GM21786 (cell line): ENCODE measurements around the gene SPATA20.

ENCODE experiments used
- ATAC-seq: cut with Tn5 transposase; IDR thresholded peaks from one replicate; pipeline ENCODE4 v1.9.1; 2021; ENCODE audit not compliant: unreplicated experiment

SPATA20 gene

GRCh38 chr17:50573866-50574611, 27.1 kb downstream of the SPATA20 start:
- no peak for ATAC-seq

DNA sequence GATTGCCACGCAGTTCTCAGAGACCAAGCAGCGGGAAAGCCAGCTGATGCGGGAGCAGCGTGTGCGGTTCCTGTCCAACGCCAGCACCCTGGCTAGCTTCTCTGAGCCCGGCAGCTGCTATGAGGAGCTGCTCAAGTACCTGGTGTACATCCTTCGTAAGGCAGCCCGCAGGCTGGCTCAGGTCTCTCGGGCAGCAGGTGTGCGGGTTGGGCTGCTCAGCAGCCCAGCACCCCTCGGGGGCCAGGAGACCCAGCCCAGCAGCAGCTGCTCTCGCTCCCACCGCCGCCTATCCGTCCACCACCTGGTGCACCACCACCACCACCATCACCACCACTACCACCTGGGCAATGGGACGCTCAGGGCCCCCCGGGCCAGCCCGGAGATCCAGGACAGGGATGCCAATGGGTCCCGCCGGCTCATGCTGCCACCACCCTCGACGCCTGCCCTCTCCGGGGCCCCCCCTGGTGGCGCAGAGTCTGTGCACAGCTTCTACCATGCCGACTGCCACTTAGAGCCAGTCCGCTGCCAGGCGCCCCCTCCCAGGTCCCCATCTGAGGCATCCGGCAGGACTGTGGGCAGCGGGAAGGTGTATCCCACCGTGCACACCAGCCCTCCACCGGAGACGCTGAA, 28.7 kb downstream of the SPATA20 start:
- ATAC-seq: no peak

- ATAC-seq: no peak
Measured at GRCh38 chr17:50576864-50577263, 29.9 kb downstream of the SPATA20 start.

GRCh38 chr17:50577451-50577954, 30.5 kb downstream of the SPATA20 start:
- no peak for ATAC-seq

- no peak for ATAC-seq
Measured at GRCh38 chr17:50578173-50578572, 31.2 kb downstream of the SPATA20 start.

DNA sequence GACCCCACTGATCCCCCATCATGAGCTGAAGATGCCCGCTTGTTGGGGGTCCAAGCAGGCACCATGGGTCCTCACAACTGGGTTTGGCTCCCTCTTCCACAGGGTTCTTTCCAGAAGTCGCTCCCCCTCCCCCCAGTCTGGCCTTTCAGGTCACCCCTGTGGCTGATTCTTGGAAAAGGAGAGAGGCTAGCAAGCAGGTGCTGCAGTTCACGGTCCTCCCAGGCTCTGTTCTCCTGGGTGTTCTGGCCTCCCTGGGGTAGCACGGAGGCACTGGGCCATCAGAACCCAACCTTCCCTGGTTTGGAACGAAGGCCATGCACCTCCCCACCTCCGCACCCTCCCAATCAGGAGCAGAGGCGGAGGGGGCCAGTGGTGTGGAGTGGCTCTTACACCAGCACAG, 32.4 kb downstream of the SPATA20 start:
- no peak for ATAC-seq

DNA sequence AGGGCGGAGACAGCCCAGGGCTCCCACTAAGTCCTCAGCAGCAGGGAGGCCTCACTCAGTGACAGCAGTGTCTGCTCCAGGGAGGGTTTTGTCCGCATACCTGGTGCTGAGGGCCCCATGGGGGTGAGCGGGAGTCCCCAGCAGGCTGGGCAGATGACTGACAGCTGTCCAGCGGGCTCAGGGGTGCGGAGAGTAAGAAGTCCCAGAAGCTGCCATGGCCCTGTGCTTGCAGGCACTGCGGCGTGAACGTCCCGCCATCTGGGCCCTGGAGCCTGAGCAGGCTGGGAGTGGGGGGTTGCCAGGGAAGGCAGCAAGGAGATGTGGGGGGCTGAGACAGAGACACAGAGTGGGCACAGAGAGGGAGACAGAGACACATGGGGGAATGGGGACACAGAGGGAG, 33.7 kb downstream of the SPATA20 start:
- no peak for ATAC-seq

- ATAC-seq: no peak
Measured at GRCh38 chr17:50581316-50581715, 34.3 kb downstream of the SPATA20 start.

GRCh38 chr17:50582741-50583140, 35.8 kb downstream of the SPATA20 start:
- ATAC-seq: no peak

GRCh38 chr17:50583641-50584040, 36.7 kb downstream of the SPATA20 start:
- ATAC-seq: no peak

GRCh38 chr17:50584116-50584515, 37.1 kb downstream of the SPATA20 start:
- no peak for ATAC-seq

- no peak for ATAC-seq
Measured at GRCh38 chr17:50584749-50585148, 37.8 kb downstream of the SPATA20 start.

GRCh38 chr17:50585346-50585745, 38.4 kb downstream of the SPATA20 start:
- no peak for ATAC-seq

DNA sequence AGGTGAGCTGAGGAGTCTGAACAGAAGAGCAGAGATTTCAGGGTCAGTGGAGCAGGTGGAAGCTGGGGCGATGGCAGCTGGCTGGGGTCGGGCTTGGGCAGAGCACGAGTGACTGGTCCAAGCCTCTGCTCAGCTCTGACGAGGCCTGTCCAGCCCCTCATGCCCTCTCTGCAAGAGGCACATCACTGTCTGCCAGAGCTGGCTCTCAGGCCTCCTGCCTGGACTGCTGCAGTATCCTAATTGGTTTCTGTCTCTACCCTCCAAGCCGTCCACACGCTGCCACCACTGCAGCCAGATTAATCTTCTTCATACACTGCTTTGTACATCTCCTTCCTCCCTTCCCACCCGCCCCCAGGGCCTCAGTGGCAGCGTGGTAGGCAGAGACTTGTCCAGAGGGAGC, 38.9 kb downstream of the SPATA20 start:
- ATAC-seq: no peak

DNA sequence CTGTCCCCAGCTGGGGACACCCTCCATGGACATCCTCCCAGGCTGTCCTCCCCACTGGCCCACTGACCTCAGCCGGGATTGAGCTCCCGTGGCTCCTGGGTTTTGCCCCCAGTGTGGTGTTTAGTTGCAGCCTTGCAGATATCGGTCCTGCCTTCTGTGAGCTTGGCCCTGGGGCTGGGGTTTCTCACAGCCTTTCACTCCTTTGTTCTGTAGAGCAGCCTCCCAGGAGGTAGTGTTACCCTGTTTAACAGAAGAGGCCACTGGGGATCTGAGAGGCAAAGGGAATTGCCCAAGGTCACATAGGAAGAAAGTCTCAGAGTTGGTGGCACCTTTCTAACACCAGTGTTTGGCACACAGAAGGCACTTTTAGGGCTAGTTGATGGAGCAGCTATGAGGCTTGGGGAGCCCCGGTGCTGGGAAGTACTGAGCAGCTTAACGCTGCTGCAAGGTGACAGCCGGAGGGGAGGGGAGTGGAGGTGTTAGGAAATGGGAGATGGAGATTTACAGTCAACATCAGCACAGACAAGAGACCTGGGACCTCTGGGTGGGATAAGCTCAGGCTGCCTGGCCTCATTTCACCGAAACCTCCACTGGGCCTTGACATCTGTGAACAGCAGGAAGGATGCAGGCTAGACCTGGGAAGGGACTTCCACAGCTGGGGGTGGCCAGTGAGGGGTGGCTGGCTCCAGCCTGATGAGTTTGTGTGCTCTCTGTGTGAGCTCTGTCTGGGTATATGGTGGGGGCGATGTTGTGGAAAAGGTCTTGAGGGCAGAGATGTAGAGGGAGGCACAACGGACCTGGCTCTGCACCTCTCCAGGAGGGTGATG, 39.7 kb downstream of the SPATA20 start:
- no peak for ATAC-seq

DNA sequence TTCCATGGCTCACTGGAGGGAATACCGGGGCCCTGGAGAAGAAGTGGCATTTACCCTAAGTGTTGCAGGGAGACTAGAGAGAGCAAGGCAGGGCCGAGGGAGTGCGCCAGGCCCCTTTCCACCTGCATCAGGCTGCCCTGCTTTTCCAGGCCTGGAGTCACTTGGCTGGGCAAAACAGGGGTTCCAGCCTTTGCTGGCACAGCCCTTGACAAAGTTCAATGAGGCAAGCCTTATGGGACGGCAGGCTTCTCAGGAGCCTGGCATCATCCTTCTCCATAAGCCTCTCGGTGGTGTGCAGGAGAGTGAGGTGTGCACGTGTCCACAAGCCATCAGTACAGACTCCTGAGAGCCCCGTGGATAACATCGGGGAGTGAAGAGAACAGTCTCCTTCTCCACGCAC, 40.6 kb downstream of the SPATA20 start:
- no peak for ATAC-seq

DNA sequence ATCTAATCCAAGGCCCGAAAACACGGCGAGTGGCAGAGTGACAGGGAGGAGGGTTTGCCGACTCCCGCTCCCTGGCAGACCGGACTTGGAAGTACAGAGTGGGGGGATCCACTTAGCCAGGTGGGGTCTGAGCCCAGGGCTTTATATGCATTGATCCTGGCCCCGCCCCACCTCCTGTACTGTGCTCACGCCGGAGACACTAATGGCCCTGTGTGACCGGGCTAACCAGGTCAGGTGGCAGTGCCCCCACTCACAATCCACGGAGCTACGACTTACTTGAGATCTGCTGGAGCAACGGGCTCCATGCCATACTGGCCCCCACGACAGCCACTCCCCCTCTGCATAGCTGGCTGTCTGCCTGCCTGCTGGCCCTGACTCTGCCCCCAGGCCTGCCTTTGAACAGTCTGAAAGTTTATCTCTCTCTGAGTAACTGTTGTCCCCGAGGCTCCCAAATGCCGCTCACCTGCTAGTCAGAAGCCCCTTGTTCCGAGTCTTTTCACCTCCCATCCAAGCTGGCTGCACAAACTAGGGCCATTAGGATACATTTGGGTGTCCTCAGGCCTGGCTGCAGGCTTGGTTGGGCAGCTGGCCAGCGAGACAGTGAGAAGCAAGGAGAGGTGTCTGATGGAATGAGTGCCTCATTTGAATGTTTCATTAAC, 41.5 kb downstream of the SPATA20 start:
- ATAC-seq: no peak

DNA sequence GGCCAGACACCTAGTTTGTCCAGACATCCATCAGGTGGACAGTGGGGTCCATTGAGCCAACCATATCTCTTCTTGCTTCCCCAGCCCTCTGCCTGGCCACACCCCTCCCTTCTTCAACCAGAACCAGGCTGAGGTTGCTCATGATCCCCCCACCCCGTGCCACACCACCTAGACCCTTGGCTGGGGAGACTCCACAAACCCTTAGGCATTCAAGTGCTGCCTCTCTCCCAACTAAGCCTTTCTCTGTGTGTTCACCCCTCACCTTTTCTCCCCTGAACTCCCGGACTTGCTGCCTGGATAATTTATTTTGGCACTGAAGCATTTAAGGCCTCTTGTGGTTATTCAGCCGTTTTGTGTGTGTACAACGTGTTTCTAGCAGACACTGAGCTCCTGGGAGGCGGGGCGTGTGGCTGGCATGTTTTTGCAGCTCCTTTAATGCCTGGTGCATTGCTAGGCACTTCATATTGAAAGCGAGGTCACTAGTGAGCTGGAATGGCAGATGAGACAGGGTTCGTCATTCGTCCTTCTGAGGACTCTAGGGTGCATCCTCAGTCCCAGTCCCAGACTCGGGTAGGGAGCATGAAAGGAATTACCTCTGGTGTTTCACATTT, 42.2 kb downstream of the SPATA20 start:
- ATAC-seq: no peak

DNA sequence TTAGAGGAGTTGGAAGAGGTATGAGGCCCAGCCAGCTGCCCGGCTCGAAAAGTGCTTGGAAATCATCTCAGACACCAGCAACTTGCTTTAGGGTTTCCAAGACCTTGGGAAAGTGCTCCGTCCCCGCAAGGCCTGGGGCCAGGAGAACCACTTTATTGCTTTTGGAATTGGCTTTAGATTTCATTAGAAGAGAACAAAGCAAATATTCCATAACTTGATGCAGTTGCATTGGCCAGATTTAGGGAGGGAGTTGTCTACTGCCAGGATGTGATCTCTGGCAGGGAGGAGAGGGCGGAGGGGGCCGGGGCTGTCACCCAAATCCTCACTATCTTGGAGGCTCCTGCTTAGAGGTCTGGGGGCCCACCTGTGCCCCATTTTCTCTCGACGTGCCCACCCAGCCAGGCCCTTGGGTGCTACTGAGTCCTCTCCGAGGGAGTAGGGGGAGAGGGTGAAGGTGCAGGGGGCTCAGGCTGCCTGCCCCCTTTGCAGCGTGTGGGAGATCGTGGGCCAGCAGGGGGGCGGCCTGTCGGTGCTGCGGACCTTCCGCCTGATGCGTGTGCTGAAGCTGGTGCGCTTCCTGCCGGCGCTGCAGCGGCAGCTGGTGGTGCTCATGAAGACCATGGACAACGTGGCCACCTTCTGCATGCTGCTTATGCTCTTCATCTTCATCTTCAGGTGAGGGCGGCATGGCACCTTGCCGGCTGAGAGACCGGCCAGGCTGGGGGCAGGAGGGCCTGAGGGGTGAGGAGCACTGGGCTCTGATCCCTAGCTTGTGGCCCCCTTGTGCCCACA, 44.2 kb downstream of the SPATA20 start:
- no peak for ATAC-seq

DNA sequence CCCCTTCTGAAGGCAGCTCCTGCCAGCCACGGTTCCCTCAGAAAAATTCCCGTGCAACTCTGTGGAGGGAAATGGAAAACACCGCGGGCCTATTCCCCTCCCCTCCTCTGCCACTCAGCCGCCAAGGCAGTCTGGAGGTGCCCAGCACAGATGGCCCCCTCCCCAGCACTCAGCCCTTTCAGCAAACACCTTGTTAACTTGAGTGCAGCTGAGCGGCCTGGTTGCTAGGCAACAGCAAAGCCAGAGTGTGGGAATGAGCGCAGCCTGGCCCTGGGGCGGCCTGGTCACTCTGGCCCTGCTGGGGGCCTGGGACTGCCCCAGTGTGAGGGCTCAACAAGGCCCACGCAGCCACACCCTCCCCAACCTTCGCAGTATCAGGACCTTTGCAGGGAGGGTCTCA, 46.3 kb downstream of the SPATA20 start:
- ATAC-seq: no peak
